Fibroblast of peridontal ligament (primary cell): ENCODE results near the gene CLEC2L.
A peak's percentile ranks its signal among the peaks of the same experiment; 100 is the strongest.

Experiments used
- DNase-seq: peaks from one replicate; pipeline ENCODE4 v3.0.0-alpha.2; 2010; ENCODE audit errors: extremely low read depth

CLEC2L gene

GRCh38 chr7:139575338-139575680 is 51.8 kb downstream of the CLEC2L start:
- DNase-seq: no peak

GRCh38 chr7:139576179-139576973 is 52.9 kb downstream of the CLEC2L start:
- no peak for DNase-seq

- DNase-seq: no peak
Measured at GRCh38 chr7:139580435-139580834, 57.0 kb downstream of the CLEC2L start.

GRCh38 chr7:139582130-139582650 is 58.7 kb downstream of the CLEC2L start:
- no peak for DNase-seq

- no peak for DNase-seq
Measured at GRCh38 chr7:139582671-139583155, 59.2 kb downstream of the CLEC2L start.

GRCh38 chr7:139583826-139584553 is 60.5 kb downstream of the CLEC2L start:
- DNase-seq: no peak

GRCh38 chr7:139585042-139585441 is 61.6 kb downstream of the CLEC2L start:
- DNase-seq: no peak

GRCh38 chr7:139586286-139586685 is 62.8 kb downstream of the CLEC2L start:
- DNase-seq: no peak

- DNase-seq: no peak
Measured at GRCh38 chr7:139587535-139587934, 64.0 kb downstream of the CLEC2L start.

GRCh38 chr7:139588632-139589031 is 65.1 kb downstream of the CLEC2L start:
- peak; percentile 18 for DNase-seq

- DNase-seq: no peak
Measured at GRCh38 chr7:139589474-139589873, 66.0 kb downstream of the CLEC2L start.

GRCh38 chr7:139591550-139592195 is 68.2 kb downstream of the CLEC2L start:
- no peak for DNase-seq

- DNase-seq: no peak
Measured at GRCh38 chr7:139592801-139593461, 69.4 kb downstream of the CLEC2L start.

GRCh38 chr7:139594090-139594489 is 70.6 kb downstream of the CLEC2L start:
- DNase-seq: no peak
